Neural cell (in vitro differentiated cells): ENCODE measurements around the gene IGLL5. TPM values are rescaled to one million over a fixed set of nuclear protein-coding genes. Genes with fewer than 3 reads are reported as not detected.

Experiments
- H2AFZ ChIP-seq: fragments of 200-600, 300-800 bp; sonication (generic), shearing (Covaris generic); 2 replicates; pipeline ENCODE4 v1.6.0; 2014; ENCODE audit warnings: low read depth, mild to moderate bottlenecking, antibody characterized with exemption, low read length, moderate library complexity
- H3F3A ChIP-seq: fragments of 200-600 bp; shearing (Covaris generic); 2 replicates; pipeline ENCODE4 v1.6.1; 2016; ENCODE audit warnings: mild to moderate bottlenecking, moderate library complexity, mixed read lengths, antibody characterized with exemption, low read length; ENCODE audit not compliant: insufficient read depth, poor library complexity, severe bottlenecking
- H3K27ac ChIP-seq: fragments of 200-600, 300-800 bp; sonication (generic), shearing (Covaris generic); 2 replicates; pipeline ENCODE4 v1.5.1; 2014; ENCODE audit warnings: mild to moderate bottlenecking, low read length, moderate library complexity
- H3K27me3 ChIP-seq: fragments of 300-800, 200-600 bp; sonication (generic), shearing (Covaris generic); 2 replicates; pipeline ENCODE4 v1.6.0; 2014; ENCODE audit warnings: mild to moderate bottlenecking, low read depth, low read length, moderate library complexity; ENCODE audit not compliant: insufficient read depth
- H3K36me3 ChIP-seq: fragments of 300-800, 200-600 bp; sonication (generic), shearing (Covaris generic); 2 replicates; pipeline ENCODE4 v1.5.1; 2014; ENCODE audit warnings: mild to moderate bottlenecking, antibody characterized with exemption, low read length, moderate library complexity; ENCODE audit not compliant: insufficient read depth
- H3K4me2 ChIP-seq: fragments of 300-800, 200-600 bp; sonication (generic), shearing (Covaris generic); 2 replicates; pipeline ENCODE4 v1.6.0; 2014; ENCODE audit warnings: mild to moderate bottlenecking, low read length
- H3K4me3 ChIP-seq: fragments of 300-800, 200-600 bp; sonication (generic), shearing (Covaris generic); 2 replicates; pipeline ENCODE4 v1.5.1; 2014; ENCODE audit warnings: mild to moderate bottlenecking, low read length, moderate library complexity
- H3K79me2 ChIP-seq: fragments of 200-600 bp; shearing (Covaris generic); replicated peaks from 2 replicates; pipeline ENCODE4 v1.6.0; 2014; ENCODE audit warnings: mild to moderate bottlenecking, low read length, moderate library complexity; ENCODE audit not compliant: insufficient read depth
- H3K9ac ChIP-seq: fragments of 300-800, 200-600 bp; sonication (generic), shearing (Covaris generic); 2 replicates; pipeline ENCODE4 v1.6.1; 2016; ENCODE audit warnings: mild to moderate bottlenecking, low read length, mixed read lengths
- H3K9me2 ChIP-seq: fragments of 200-600 bp; shearing (Covaris generic); 2 replicates; pipeline ENCODE4 v1.6.1; 2016; ENCODE audit warnings: mild to moderate bottlenecking, low read length, mixed read lengths; ENCODE audit not compliant: insufficient read depth
- H3K9me3 ChIP-seq: fragments of 200-600, 300-800 bp; sonication (generic), shearing (Covaris generic); 2 replicates; pipeline ENCODE4 v1.6.1; 2016; ENCODE audit warnings: mild to moderate bottlenecking, mixed run types, low read length, moderate library complexity, mixed read lengths
- H4K20me1 ChIP-seq: fragments of 200-600 bp; shearing (Covaris generic); 2 replicates; pipeline ENCODE4 v1.6.1; 2016; ENCODE audit warnings: mild to moderate bottlenecking, mixed run types; ENCODE audit not compliant: insufficient read depth
- CTCF ChIP-seq: fragments of 450-650 bp; IDR thresholded peaks from 2 replicates; pipeline ENCODE4 v1.5.1; 2014; ENCODE audit warnings: antibody characterized with exemption, mild to moderate bottlenecking, moderate library complexity; ENCODE audit not compliant: poor library complexity, severe bottlenecking
- EP300 ChIP-seq: fragments of 450-650 bp; conservative IDR thresholded peaks from 2 replicates; pipeline ENCODE4 v1.6.1; 2014; ENCODE audit warnings: antibody characterized with exemption, mild to moderate bottlenecking, moderate library complexity; ENCODE audit not compliant: poor library complexity, severe bottlenecking
- EZH2 ChIP-seq: fragments of 200-600, 300-800 bp; shearing (Covaris generic), sonication (generic); IDR thresholded peaks from 2 replicates; pipeline ENCODE4 v1.6.1; 2014; ENCODE audit warnings: antibody characterized with exemption, low read length, borderline replicate concordance, mild to moderate bottlenecking; ENCODE audit not compliant: insufficient read depth, poor library complexity, severe bottlenecking
- MXI1 ChIP-seq: fragments of 450-650 bp; conservative IDR thresholded peaks from 2 replicates; pipeline ENCODE4 v1.6.1; 2014; ENCODE audit warnings: antibody characterized with exemption, mild to moderate bottlenecking; ENCODE audit not compliant: poor library complexity, severe bottlenecking
- POLR2AphosphoS5 ChIP-seq: IDR thresholded peaks from 2 replicates; pipeline ENCODE4 v1.6.1; 2012
- RAD21 ChIP-seq: fragments of 450-650 bp; conservative IDR thresholded peaks from 2 replicates; pipeline ENCODE4 v1.6.1; 2014; ENCODE audit warnings: antibody characterized with exemption, mild to moderate bottlenecking, moderate library complexity
- REST ChIP-seq: IDR thresholded peaks from 2 replicates; pipeline ENCODE4 v1.6.1; 2012; ENCODE audit warnings: borderline replicate concordance
- SMC3 ChIP-seq: fragments of 450-650 bp; conservative IDR thresholded peaks from 2 replicates; pipeline ENCODE4 v1.6.1; 2014; ENCODE audit warnings: antibody characterized with exemption, mild to moderate bottlenecking, moderate library complexity; ENCODE audit not compliant: poor library complexity
- TAF1 ChIP-seq: IDR thresholded peaks from 2 replicates; pipeline ENCODE4 v1.6.1; 2012; ENCODE audit warnings: low read depth
- polyA plus RNA-seq: library from polyadenylated mRNA; depleted of rRNA; stranded (reverse); fragments of >200 nt; gene quantifications from 2 replicates; pipeline ENCODE4 v1.2.3, GENCODE V29; 2014

Gene IGLL5
- polyA plus RNA-seq, 1 donor from 2014 or later = 0.19 TPM

GRCh38 chr22:22863001-22863400 lies 24.6 kb upstream of the IGLL5 start:
- H3K9me2 ChIP-seq = no peaks in the 10 kb centered on the region
- no peaks in the 10 kb centered on the region for H3F3A ChIP-seq
- H4K20me1 ChIP-seq = no peaks in the 10 kb centered on the region
- no peaks in the 10 kb centered on the region for H3K36me3 ChIP-seq
- H3K9ac ChIP-seq = no peak overlapping the region
- no peak overlapping the region for H3K4me3 ChIP-seq
- TF ChIP-seq POLR2AphosphoS5 = no peak
- no peak for TF ChIP-seq MXI1
- TF ChIP-seq TAF1 = no peak
- TF ChIP-seq REST = no peak
- no peak for TF ChIP-seq EP300
- TF ChIP-seq EZH2 = no peak
- TF ChIP-seq RAD21 = no peak
- no peak for TF ChIP-seq SMC3
- TF ChIP-seq CTCF = no peak
- H3K9me3 ChIP-seq = no peaks in the 10 kb centered on the region
- no peak overlapping the region for H2AFZ ChIP-seq
- H3K79me2 ChIP-seq = no peaks in the 10 kb centered on the region
- no peak overlapping the region for H3K27ac ChIP-seq
- no peaks in the 10 kb centered on the region for H3K27me3 ChIP-seq
- H3K4me2 ChIP-seq = no peak overlapping the region

- Histone ChIP-seq H3K9me2 (no peaks in the 10 kb centered on the region), H3K4me3 (no peak overlapping the region), H3K4me2 (no peak overlapping the region), H3K9me3 (no peaks in the 10 kb centered on the region), H3F3A (no peaks in the 10 kb centered on the region), H4K20me1 (no peaks in the 10 kb centered on the region), H3K27me3 (no peaks in the 10 kb centered on the region), H3K36me3 (no peaks in the 10 kb centered on the region), H3K79me2 (no peaks in the 10 kb centered on the region), H3K27ac (no peak overlapping the region), H3K9ac (no peak overlapping the region), H2AFZ (no peak overlapping the region)
- TF ChIP-seq REST (no peak), SMC3 (no peak), POLR2AphosphoS5 (no peak), EZH2 (no peak), TAF1 (no peak), EP300 (no peak), RAD21 (no peak), CTCF (no peak), MXI1 (no peak)
Measured at GRCh38 chr22:22865311-22866072, 22.1 kb upstream of the IGLL5 start.
